ENCODE measurements around the gene HSD3B2.

DNA sequence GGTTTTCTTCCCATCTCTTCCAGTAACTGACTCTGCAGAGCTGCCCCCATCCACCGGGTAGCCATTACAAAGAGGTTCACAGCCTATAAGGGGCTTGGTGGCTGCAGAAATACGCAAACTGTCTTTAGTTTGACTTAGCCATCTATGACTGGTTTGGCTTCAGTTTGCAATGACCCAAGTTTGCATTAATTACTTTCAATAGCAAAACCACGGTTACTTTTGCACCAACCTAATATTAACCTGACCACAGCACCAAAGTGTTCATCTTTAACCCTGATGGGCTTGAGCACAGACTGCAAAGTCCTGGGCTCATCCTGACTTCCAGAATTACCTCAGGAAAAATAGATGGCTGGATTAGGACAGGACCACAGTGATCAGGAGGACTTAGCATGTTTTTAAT lies 48.5 kb upstream of the HSD3B2 start:
- TF ChIP-seq POLR2A (IDR thresholded peaks at IDR 0.05; ENCODE audit: low read length) (no peak), GATA1 (IDR thresholded peaks at IDR 0.05; ENCODE audit: low read depth, low read length) (no peak)
